ENCODE results near the gene RAB8B. TPM values are rescaled to one million over a fixed set of nuclear protein-coding genes. Genes with fewer than 3 reads are reported as not detected.

The RAB8B gene
- total and polyA plus RNA-seq, 11 donors, result 2.5 to 32.6 (median 8.1) TPM

DNA sequence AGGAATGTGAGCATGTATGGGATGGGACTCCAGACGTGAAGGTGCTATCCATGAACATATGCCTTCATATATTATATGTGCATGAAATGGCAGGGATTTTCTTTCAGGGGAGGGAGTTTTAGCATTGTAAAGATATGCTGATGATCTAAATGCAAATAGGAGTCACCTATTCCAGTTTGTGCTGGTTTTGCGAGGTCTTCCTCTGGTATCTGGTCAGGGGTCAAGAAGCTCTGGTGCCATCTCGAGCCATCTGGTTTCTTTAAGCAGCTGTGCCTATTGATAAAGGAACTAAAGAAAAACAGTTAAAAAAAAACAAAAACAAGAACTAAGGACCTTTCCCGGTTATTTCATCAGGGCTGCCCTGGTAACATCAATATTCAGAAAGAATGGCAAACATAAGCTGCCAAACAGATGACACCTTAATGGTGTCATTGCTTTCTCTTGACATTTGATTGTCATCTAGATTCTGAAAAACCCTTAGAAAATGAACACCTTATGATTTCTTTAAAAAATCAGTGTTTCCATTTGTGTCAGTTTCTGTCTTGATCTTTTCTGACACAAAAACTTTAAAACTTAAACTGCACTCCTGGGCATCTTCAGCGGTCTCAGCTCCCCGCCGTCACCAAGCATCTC, 110.7 kb downstream of the RAB8B start:
- DNase-seq (no peak), ATAC-seq (no peak)
- intact Hi-C loops (cut with DNase I), result loop anchor here in 1 of 10 donors (5.0 kb wide), 1 partner anchor 97 kb away; no protein-coding TSS in a partner anchor
- TF ChIP-seq POLR2A (IDR thresholded peaks at IDR 0.05) (no peak), CTCF (IDR thresholded peaks at IDR 0.05) (no peak)
- Histone ChIP-seq H3K4me1 (peaks cover 0 to 10% (median 0%) of the 10 kb centered on the region in 12 donors), H3K27me3 (no peaks in the 10 kb centered on the region), H3K27ac (no peak overlapping the region), H3K36me3 (peaks cover 0 to 50% (median 29%) of the 10 kb centered on the region in 9 donors), H3K4me3 (no peak overlapping the region), H3K9me3 (no peaks in the 10 kb centered on the region)
- 90 to 94% (median 92%) methylated on average over 7 of the region's 7 CpGs for WGBS, 4 donors

DNA sequence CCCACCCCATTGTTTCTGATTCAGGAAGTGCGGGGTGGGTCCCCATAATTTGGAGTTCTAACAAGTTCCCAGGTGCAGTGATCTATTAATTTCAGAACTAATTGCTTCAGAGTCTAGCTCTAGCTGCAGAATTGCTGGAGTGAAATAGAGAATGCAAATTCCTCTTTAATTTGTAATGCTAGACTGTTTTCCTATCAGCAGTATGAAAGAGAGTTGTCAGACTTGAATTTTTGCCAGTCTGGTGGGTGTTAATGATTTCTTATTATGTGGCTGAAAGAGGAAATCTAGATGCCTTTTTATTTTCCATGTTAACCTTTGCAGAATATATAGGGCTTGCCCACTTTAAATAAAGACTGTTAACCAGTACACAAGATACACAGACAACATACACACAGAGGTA, 111.7 kb downstream of the RAB8B start:
- Histone ChIP-seq H3K9me3 (no peaks in the 10 kb centered on the region), H3K4me3 (no peak overlapping the region), H3K27me3 (no peaks in the 10 kb centered on the region), H3K36me3 (peaks cover 0 to 58% (median 39%) of the 10 kb centered on the region in 9 donors), H3K27ac (no peak overlapping the region), H3K4me1 (peaks cover 0 to 8% (median 0%) of the 10 kb centered on the region in 12 donors)
- 84 to 96% (median 90%) methylated on average over 1 of the region's 1 CpG for WGBS, 4 donors
- ATAC-seq, result no peak
- intact Hi-C loops (cut with DNase I), result loop anchor here in 1 of 10 donors (5.0 kb wide), 1 partner anchor 96 kb away; no protein-coding TSS in a partner anchor
- no peak for TF ChIP-seq CTCF (IDR thresholded peaks at IDR 0.05)
- no peak for TF ChIP-seq POLR2A (IDR thresholded peaks at IDR 0.05)
- no peak for DNase-seq

GRCh38 chr15:63305260-63305659, 115.9 kb downstream of the RAB8B start:
- no peaks in the 10 kb centered on the region for H3K27me3 ChIP-seq
- ATAC-seq (no peak), DNase-seq (no peak)
- TF ChIP-seq CTCF (IDR thresholded peaks at IDR 0.05) (no peak), POLR2A (IDR thresholded peaks at IDR 0.05) (no peak)
- H3K9me3 ChIP-seq, result no peaks in the 10 kb centered on the region
- H3K36me3 ChIP-seq, result peaks cover 0 to 58% (median 50%) of the 10 kb centered on the region in 9 donors
- no peak overlapping the region for H3K27ac ChIP-seq
- H3K4me3 ChIP-seq, result no peak overlapping the region
- intact Hi-C loops (cut with DNase I), result no loop called here
- H3K4me1 ChIP-seq, result peaks cover 0 to 12% (median 0%) of the 10 kb centered on the region in 12 donors
- WGBS, 4 donors, result 91 to 97% (median 94%) methylated on average over 5 of the region's 5 CpGs

- H3K9me3 ChIP-seq, result no peaks in the 10 kb centered on the region
- TF ChIP-seq POLR2A (IDR thresholded peaks at IDR 0.05), result no peak
- TF ChIP-seq CTCF (IDR thresholded peaks at IDR 0.05), result no peak
- no peak overlapping the region for H3K4me3 ChIP-seq
- intact Hi-C loops (cut with DNase I), result no loop called here
- H3K27ac ChIP-seq, result no peak overlapping the region
- 89 to 96% (median 94%) methylated on average over 5 of the region's 5 CpGs for WGBS, 4 donors
- ATAC-seq (no peak), DNase-seq (no peak)
- peaks cover 0 to 54% (median 47%) of the 10 kb centered on the region in 9 donors for H3K36me3 ChIP-seq
- H3K27me3 ChIP-seq, result no peaks in the 10 kb centered on the region
- H3K4me1 ChIP-seq, result peaks cover 0 to 4% (median 0%) of the 10 kb centered on the region in 12 donors
Measured at GRCh38 chr15:63306492-63307073, 117.2 kb downstream of the RAB8B start.

Measured in heart left ventricle (tissue), 16 donors.